Left lung (tissue), 10 donors: Measurements from ENCODE around the gene ATRIP. TPM values are rescaled to one million over a fixed set of nuclear protein-coding genes. Genes with fewer than 3 reads are reported as not detected.

Source experiments
- ATAC-seq: fragments of 200-7000 bp; cut with Tn5 transposase; one replicate; pipeline ENCODE4 v1.9.1; 2020; ENCODE audit warnings: moderate library complexity
- DNase-seq, 4 donors: peaks; one replicate each; pipeline ENCODE4 v3.0.0-alpha.2; 2013 to 2020
- H3K27ac ChIP-seq, 2 donors: fragments of 200-600 bp; sonication (generic) in 1 of 2; one replicate each; pipeline versions ENCODE4 v1.5.0 to v1.8.0; 2020 to 2021
- H3K27me3 ChIP-seq, 2 donors: fragments of 200-600 bp; sonication (generic) in 1 of 2; one replicate each; pipeline versions ENCODE4 v1.5.0 to v1.8.0; 2020 to 2021
- H3K36me3 ChIP-seq, 2 donors: fragments of 200-600 bp; sonication (generic) in 1 of 2; one replicate each; pipeline versions ENCODE4 v1.5.0 to v1.8.0; 2020 to 2021
- H3K4me1 ChIP-seq, 2 donors: fragments of 200-600 bp; one replicate each; pipeline ENCODE4 v1.8.0; 2021
- H3K4me3 ChIP-seq, 2 donors: fragments of 200-600 bp; sonication (generic) in 1 of 2; one replicate each; pipeline versions ENCODE4 v1.5.0 to v1.8.0; 2020 to 2021; ENCODE audit warnings: mild to moderate bottlenecking in 1 of 2
- H3K9me3 ChIP-seq, 2 donors: fragments of 200-600 bp; sonication (generic) in 1 of 2; one replicate each; pipeline versions ENCODE4 v1.5.0 to v1.8.0; 2020 to 2021
- CTCF ChIP-seq, 2 donors: fragments of 200-600 bp; sonication (generic) in 1 of 2; IDR thresholded peaks; one replicate each; pipeline versions ENCODE4 v1.5.0 to v1.8.0; 2021; ENCODE audit warnings: antibody characterized with exemption in 2 of 2
- intact Hi-C, 2 donors: fragments of 100-400 bp; cut with DNase I; formaldehyde crosslinking; loops; one replicate each; pipeline versions ENCODE4 v1.11.2 to v1.14.2; 2022
- polyA plus RNA-seq, 6 donors: library from polyadenylated mRNA; unstranded; fragments of 120-200 nt; gene quantifications; one replicate each; pipeline ENCODE4 v1.2.1, GENCODE V29; 2013; ENCODE audit not compliant: insufficient read length in 6 of 6
- total RNA-seq, 2 donors: library from RNA; stranded (reverse); fragmentation: NEBNext Ultra II Directional; extraction: Animal tissue kit (Norgen Biotek cat#: 25700); gene quantifications; one replicate each; pipeline ENCODE4 v1.2.1, GENCODE V29; 2021
- donor health status: DM: no; HTN: yes; CAD: no.
- donor health status: DM: no; HTN: no; CAD: no.

Gene ATRIP
- total and polyA plus RNA-seq, 8 donors = 7.4 to 14.4 (median 12.0) TPM

GRCh38 chr3:48464713-48465221 is 18.2 kb downstream of the ATRIP start:
- Histone ChIP-seq H3K4me3 (no peak overlapping the region), H3K4me1 (peaks cover 22 to 49% of the 10 kb centered on the region in 2 donors), H3K27me3 (no peaks in the 10 kb centered on the region), H3K27ac (peak overlapping the region; percentile 100), H3K36me3 (peaks cover 0 to 71% of the 10 kb centered on the region in 2 donors), H3K9me3 (no peaks in the 10 kb centered on the region)
- TF ChIP-seq CTCF (IDR thresholded peaks at IDR 0.05) = no peak
- DNase-seq = peak in 1 of 4 donors; percentile 76
- ATAC-seq = no peak
- intact Hi-C loops = loop anchor here (5.0 to 10.0 kb wide), 3 partner anchors 38 to 88 kb away; partner anchors contain the start of gene SHISA5 (in 1 of the 2)

GRCh38 chr3:48465237-48465530 is 18.6 kb downstream of the ATRIP start:
- TF ChIP-seq CTCF (IDR thresholded peaks at IDR 0.05) = no peak
- ATAC-seq (no peak), DNase-seq (no peak)
- Histone ChIP-seq H3K27ac (peak overlapping the region; percentile 100), H3K4me3 (no peak overlapping the region), H3K36me3 (peaks cover 0 to 71% of the 10 kb centered on the region in 2 donors), H3K27me3 (no peaks in the 10 kb centered on the region), H3K4me1 (peaks cover 26 to 53% of the 10 kb centered on the region in 2 donors), H3K9me3 (no peaks in the 10 kb centered on the region)
- intact Hi-C loops = loop anchor here (5.0 to 10.0 kb wide), 3 partner anchors 37 to 87 kb away; partner anchors contain the start of gene SHISA5 (in 1 of the 2)

- no peaks in the 10 kb centered on the region for H3K9me3 ChIP-seq
- ATAC-seq (peak; percentile 96), DNase-seq (peak; percentile 96 to 99 (median 98))
- peak overlapping the region; percentile 100 for H3K27ac ChIP-seq
- intact Hi-C loops = loop anchor here (5.0 to 10.0 kb wide), 3 partner anchors 37 to 87 kb away; partner anchors contain the start of gene SHISA5 (in 1 of the 2)
- peaks cover 0 to 69% of the 10 kb centered on the region in 2 donors for H3K36me3 ChIP-seq
- H3K4me1 ChIP-seq = peaks cover 28 to 58% of the 10 kb centered on the region in 2 donors
- H3K4me3 ChIP-seq = peak overlapping the region; percentile 46 to 71
- TF ChIP-seq CTCF (IDR thresholded peaks at IDR 0.05) = peak; percentile 52 to 70
- no peaks in the 10 kb centered on the region for H3K27me3 ChIP-seq
Observed at GRCh38 chr3:48465531-48466378, 19.2 kb downstream of the ATRIP start.

GRCh38 chr3:48466386-48467109 is 20.0 kb downstream of the ATRIP start:
- intact Hi-C loops = loop anchor here (5.0 to 10.0 kb wide), 3 partner anchors 36 to 86 kb away; partner anchors contain the start of gene SHISA5 (in 1 of the 2)
- TF ChIP-seq CTCF (IDR thresholded peaks at IDR 0.05) = no peak
- H3K27ac ChIP-seq = peak overlapping the region; percentile 100
- DNase-seq (peak in 1 of 4 donors; percentile 44), ATAC-seq (peak; percentile 7)
- H3K9me3 ChIP-seq = no peaks in the 10 kb centered on the region
- H3K4me3 ChIP-seq = peak overlapping the region; percentile 46 to 71
- H3K27me3 ChIP-seq = no peaks in the 10 kb centered on the region
- peaks cover 28 to 66% of the 10 kb centered on the region in 2 donors for H3K4me1 ChIP-seq
- H3K36me3 ChIP-seq = peaks cover 0 to 61% of the 10 kb centered on the region in 2 donors
